ENCODE data around the gene TRAT1. TPM values are rescaled to one million over a fixed set of nuclear protein-coding genes. Genes with fewer than 3 reads are reported as not detected.

The TRAT1 gene
- total RNA-seq, 1 donor from 2014 or later = not detected

- no peaks in the 10 kb centered on the region for H3K9me3 Mint-ChIP-seq
- peaks cover 26% of the 10 kb centered on the region for H3K4me1 Mint-ChIP-seq
- no peak overlapping the region for H3K4me3 Mint-ChIP-seq
- TF ChIP-seq CTCF (conservative IDR thresholded peaks at IDR 0.05) = no peak
- DNase-seq (ENCODE audit: low read depth, low spot score) = no peak
- no peak overlapping the region for H3K27ac Mint-ChIP-seq (ENCODE audit: unreplicated experiment)
- no peaks in the 10 kb centered on the region for H3K36me3 Mint-ChIP-seq (ENCODE audit: low read depth)
- H3K27me3 Mint-ChIP-seq (ENCODE audit: low read depth) = no peaks in the 10 kb centered on the region
Measured at GRCh38 chr3:108835101-108835500, 12.5 kb downstream of the TRAT1 start.

DNA sequence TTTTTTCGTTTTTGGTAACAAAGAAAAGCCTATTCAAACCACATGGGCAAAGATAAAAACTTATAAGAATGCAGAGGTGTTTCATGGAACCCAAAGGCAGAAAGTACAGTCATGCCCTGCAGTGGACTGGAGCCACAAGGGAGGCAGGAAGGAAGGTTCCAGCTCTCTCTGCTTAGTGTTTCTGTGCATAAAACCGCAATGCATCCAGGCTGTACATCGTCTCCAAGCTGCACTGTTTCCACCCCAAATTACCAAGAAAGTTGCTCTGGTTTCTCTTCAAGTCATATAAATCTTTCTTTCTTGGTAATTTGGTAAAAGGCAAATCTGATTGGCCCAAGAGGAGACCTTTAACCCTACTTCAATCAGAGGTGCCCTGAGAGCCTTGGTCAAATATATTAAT lies 15.8 kb downstream of the TRAT1 start:
- H3K27me3 Mint-ChIP-seq (ENCODE audit: low read depth) = no peaks in the 10 kb centered on the region
- peaks cover 15% of the 10 kb centered on the region for H3K4me1 Mint-ChIP-seq
- H3K4me3 Mint-ChIP-seq = no peak overlapping the region
- H3K36me3 Mint-ChIP-seq (ENCODE audit: low read depth) = no peaks in the 10 kb centered on the region
- TF ChIP-seq CTCF (conservative IDR thresholded peaks at IDR 0.05) = no peak
- DNase-seq (ENCODE audit: low read depth, low spot score) = no peak
- H3K9me3 Mint-ChIP-seq = no peaks in the 10 kb centered on the region
- no peak overlapping the region for H3K27ac Mint-ChIP-seq (ENCODE audit: unreplicated experiment)

GRCh38 chr3:108845709-108846293 lies 23.2 kb downstream of the TRAT1 start:
- TF ChIP-seq CTCF (conservative IDR thresholded peaks at IDR 0.05) = no peak
- Mint-ChIP-seq H3K27ac (ENCODE audit: unreplicated experiment) (no peak overlapping the region), H3K9me3 (no peaks in the 10 kb centered on the region), H3K4me1 (no peaks in the 10 kb centered on the region), H3K4me3 (no peak overlapping the region), H3K36me3 (ENCODE audit: low read depth) (no peaks in the 10 kb centered on the region), H3K27me3 (ENCODE audit: low read depth) (no peaks in the 10 kb centered on the region)
- DNase-seq (ENCODE audit: low read depth, low spot score) = no peak

GRCh38 chr3:108847187-108847586 lies 24.6 kb downstream of the TRAT1 start:
- no peaks in the 10 kb centered on the region for H3K27me3 Mint-ChIP-seq (ENCODE audit: low read depth)
- no peaks in the 10 kb centered on the region for H3K9me3 Mint-ChIP-seq
- no peak for TF ChIP-seq CTCF (conservative IDR thresholded peaks at IDR 0.05)
- no peaks in the 10 kb centered on the region for H3K36me3 Mint-ChIP-seq (ENCODE audit: low read depth)
- H3K27ac Mint-ChIP-seq (ENCODE audit: unreplicated experiment) = no peak overlapping the region
- no peak for DNase-seq (ENCODE audit: low read depth, low spot score)
- H3K4me3 Mint-ChIP-seq = no peak overlapping the region
- no peaks in the 10 kb centered on the region for H3K4me1 Mint-ChIP-seq

- Mint-ChIP-seq H3K36me3 (ENCODE audit: low read depth) (no peaks in the 10 kb centered on the region), H3K27me3 (ENCODE audit: low read depth) (no peaks in the 10 kb centered on the region), H3K4me3 (no peak overlapping the region), H3K4me1 (no peaks in the 10 kb centered on the region), H3K9me3 (no peaks in the 10 kb centered on the region), H3K27ac (ENCODE audit: unreplicated experiment) (no peak overlapping the region)
- no peak for TF ChIP-seq CTCF (conservative IDR thresholded peaks at IDR 0.05)
- no peak for DNase-seq (ENCODE audit: low read depth, low spot score)
Measured at GRCh38 chr3:108849075-108849474, 26.5 kb downstream of the TRAT1 start.
